Suprapubic skin (tissue), 4 donors: ENCODE measurements around the gene PIGH. TPM values are rescaled to one million over a fixed set of nuclear protein-coding genes. Genes with fewer than 3 reads are reported as not detected.

ENCODE experiments used
- DNase-seq, 2 donors: peaks; one replicate each; pipeline ENCODE4 v3.0.0-alpha.2; 2019; ENCODE audit warnings: low spot score in 2 of 2
- H3K27ac ChIP-seq: fragments of 200-600 bp; sonication (generic); one replicate; pipeline ENCODE4 v1.5.1; 2019
- H3K27me3 ChIP-seq: fragments of 200-600 bp; sonication (generic); one replicate; pipeline ENCODE4 v1.5.1; 2019
- H3K36me3 ChIP-seq: fragments of 200-600 bp; sonication (generic); one replicate; pipeline ENCODE4 v1.5.1; 2019
- H3K4me1 ChIP-seq: fragments of 200-600 bp; sonication (generic); one replicate; pipeline ENCODE4 v1.5.1; 2019
- H3K4me3 ChIP-seq: fragments of 200-600 bp; sonication (generic); one replicate; pipeline ENCODE4 v1.5.1; 2019; ENCODE audit warnings: mild to moderate bottlenecking
- H3K9me3 ChIP-seq: fragments of 200-600 bp; sonication (generic); one replicate; pipeline ENCODE4 v1.5.1; 2019
- EP300 ChIP-seq: sonication (generic); formaldehyde crosslinking; IDR thresholded peaks from one replicate; pipeline ENCODE4 v1.6.1; 2017; ENCODE audit warnings: antibody characterized with exemption
- POLR2A ChIP-seq, 2 donors: fragments of 450-650 bp; IDR thresholded peaks; one replicate each; pipeline ENCODE4 v1.6.1; 2017; ENCODE audit warnings: antibody characterized with exemption in 2 of 2, mild to moderate bottlenecking in 2 of 2, moderate library complexity in 2 of 2
- POLR2AphosphoS5 ChIP-seq, 3 donors: sonication (generic); formaldehyde crosslinking; IDR thresholded peaks; one replicate each; pipeline ENCODE4 v1.6.1; 2017; ENCODE audit warnings: antibody characterized with exemption in 3 of 3
- WGBS: methylation state at CpG from one replicate; pipeline ENCODE4 v1.1.5; 2018; 5-methylcytosine and 5-hydroxymethylcytosine counted together
- total RNA-seq, 4 donors: library from RNA; depleted of rRNA; stranded (reverse); fragments of >200 nt; gene quantifications; one replicate each; pipeline ENCODE4 v1.1.0, GENCODE V29; 2016
- TF ChIP-seq, protein P1 (sequence below), 2 donors: fragments of 200-600 bp in 1 of 2; fragments of 450-650 bp in 1 of 2; sonication (generic) in 1 of 2; IDR thresholded peaks; one replicate each; pipeline ENCODE4 v1.5.1; 2016 to 2019; ENCODE audit warnings: antibody characterized with exemption in 2 of 2, mild to moderate bottlenecking in 1 of 2, moderate library complexity in 1 of 2

The PIGH gene
- total RNA-seq, 4 donors from 2014 or later, result 29.6 to 50.5 (median 36.4) TPM

DNA sequence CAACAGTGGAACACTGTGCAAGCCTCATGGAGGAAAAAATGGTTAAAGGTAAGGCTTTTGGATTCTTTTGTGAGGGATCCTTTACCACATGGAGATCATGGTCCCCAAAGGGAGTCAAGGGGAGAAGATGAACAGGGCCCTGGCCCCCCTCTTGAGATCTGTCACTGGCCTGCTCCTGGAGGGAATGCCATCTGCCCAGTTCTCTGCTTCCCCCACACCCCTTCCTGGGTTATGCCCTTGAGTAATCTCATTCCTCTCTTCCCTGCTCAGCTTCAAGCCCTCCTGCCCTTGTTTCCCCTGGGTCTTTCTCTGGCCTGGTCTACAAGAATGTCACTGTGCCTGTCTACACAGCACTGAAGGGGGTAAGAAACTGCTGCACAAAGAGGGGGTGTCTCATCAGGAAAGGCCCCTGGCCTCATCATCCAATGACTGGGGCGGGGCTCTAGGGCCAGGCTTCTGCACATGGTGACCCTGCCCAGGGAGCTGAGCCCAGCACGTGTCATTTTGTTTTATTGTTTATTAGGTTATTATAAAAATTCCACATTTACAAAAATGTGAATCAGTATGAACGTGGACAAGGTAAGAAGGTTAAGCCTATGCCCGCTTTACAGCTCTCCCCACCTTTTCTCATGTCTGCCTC, 30.3 kb downstream of the PIGH start:
- Histone ChIP-seq H3K4me3 (no peak overlapping the region), H3K9me3 (no peaks in the 10 kb centered on the region), H3K27ac (no peak overlapping the region), H3K4me1 (no peaks in the 10 kb centered on the region), H3K27me3 (no peaks in the 10 kb centered on the region), H3K36me3 (peaks cover 5% of the 10 kb centered on the region)
- TF ChIP-seq, protein P1, sequence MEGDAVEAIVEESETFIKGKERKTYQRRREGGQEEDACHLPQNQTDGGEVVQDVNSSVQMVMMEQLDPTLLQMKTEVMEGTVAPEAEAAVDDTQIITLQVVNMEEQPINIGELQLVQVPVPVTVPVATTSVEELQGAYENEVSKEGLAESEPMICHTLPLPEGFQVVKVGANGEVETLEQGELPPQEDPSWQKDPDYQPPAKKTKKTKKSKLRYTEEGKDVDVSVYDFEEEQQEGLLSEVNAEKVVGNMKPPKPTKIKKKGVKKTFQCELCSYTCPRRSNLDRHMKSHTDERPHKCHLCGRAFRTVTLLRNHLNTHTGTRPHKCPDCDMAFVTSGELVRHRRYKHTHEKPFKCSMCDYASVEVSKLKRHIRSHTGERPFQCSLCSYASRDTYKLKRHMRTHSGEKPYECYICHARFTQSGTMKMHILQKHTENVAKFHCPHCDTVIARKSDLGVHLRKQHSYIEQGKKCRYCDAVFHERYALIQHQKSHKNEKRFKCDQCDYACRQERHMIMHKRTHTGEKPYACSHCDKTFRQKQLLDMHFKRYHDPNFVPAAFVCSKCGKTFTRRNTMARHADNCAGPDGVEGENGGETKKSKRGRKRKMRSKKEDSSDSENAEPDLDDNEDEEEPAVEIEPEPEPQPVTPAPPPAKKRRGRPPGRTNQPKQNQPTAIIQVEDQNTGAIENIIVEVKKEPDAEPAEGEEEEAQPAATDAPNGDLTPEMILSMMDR (IDR thresholded peaks at IDR 0.05), result no peak
- TF ChIP-seq POLR2A (IDR thresholded peaks at IDR 0.05) (no peak), POLR2AphosphoS5 (IDR thresholded peaks at IDR 0.05) (no peak), EP300 (no peak)
- WGBS, result 78% methylated on average over 4 of the region's 4 CpGs
- no peak for DNase-seq

DNA sequence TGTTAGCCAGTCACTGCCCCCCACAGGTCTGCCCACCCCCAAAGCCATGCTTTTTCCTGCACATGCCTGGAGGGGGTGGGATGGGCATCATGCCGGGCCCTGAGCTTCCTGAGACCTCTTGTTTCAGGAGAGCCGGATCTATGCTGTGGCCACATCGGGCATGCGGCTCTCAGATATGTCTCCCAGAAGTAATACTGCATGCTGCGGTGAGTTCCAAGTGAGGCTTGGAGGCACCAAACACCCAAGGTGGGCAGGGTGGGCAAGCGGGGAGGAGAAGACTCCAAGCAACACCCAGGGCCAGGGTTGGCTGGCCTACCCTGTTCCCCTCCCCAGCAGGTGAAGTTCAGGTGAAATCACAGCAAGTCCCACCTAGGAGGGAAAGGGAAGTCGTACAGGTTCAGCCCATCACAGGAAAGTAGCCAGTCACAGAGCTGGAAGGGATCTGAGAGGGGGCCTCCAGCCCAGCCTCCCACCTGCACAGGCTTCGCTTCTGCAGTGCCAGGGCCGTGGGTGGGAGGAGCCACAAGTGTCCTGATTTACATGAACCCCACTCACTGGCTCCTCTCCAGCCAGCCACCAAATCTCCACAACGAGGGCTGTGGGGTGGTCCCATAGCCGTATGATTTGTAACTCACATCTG, 30.9 kb downstream of the PIGH start:
- Histone ChIP-seq H3K4me1 (peaks cover 2% of the 10 kb centered on the region), H3K9me3 (no peaks in the 10 kb centered on the region), H3K36me3 (peaks cover 4% of the 10 kb centered on the region), H3K4me3 (no peak overlapping the region), H3K27me3 (no peaks in the 10 kb centered on the region), H3K27ac (no peak overlapping the region)
- peak; percentile 46 to 57 for DNase-seq
- 77% methylated on average over 9 of the region's 11 CpGs for WGBS
- TF ChIP-seq POLR2AphosphoS5 (IDR thresholded peaks at IDR 0.05) (no peak), EP300 (no peak), POLR2A (IDR thresholded peaks at IDR 0.05) (no peak)
- TF ChIP-seq, protein P1 (IDR thresholded peaks at IDR 0.05), result no peak

DNA sequence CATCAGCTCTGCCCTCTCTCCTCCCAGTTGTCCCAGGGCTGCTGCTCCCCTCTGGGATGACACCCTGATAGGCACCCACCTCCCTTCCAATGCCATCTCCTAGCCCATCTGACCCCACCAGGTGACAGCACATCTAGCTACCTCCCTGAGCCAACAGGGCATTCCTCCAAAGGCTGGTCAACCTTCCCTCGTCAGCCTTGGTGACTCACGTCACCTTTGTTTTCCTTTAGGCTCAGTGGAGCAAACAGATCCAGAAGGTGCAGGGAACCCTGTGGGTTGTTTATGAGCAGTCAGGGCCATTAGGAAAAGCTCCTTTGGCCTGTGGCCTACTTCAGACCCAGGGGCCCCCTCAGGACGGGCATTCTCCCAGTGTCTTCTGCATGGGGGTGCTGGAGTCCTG, 32.4 kb downstream of the PIGH start:
- TF ChIP-seq, protein P1 (IDR thresholded peaks at IDR 0.05), result no peak
- TF ChIP-seq POLR2AphosphoS5 (IDR thresholded peaks at IDR 0.05), result no peak
- no peak for TF ChIP-seq EP300
- no peak for TF ChIP-seq POLR2A (IDR thresholded peaks at IDR 0.05)
- Histone ChIP-seq H3K27ac (no peak overlapping the region), H3K4me3 (no peak overlapping the region), H3K27me3 (no peaks in the 10 kb centered on the region), H3K4me1 (peaks cover 2% of the 10 kb centered on the region), H3K9me3 (no peaks in the 10 kb centered on the region), H3K36me3 (no peaks in the 10 kb centered on the region)
- WGBS, result 78% methylated on average over 3 of the region's 3 CpGs
- DNase-seq, result peak; percentile 37 to 55

DNA sequence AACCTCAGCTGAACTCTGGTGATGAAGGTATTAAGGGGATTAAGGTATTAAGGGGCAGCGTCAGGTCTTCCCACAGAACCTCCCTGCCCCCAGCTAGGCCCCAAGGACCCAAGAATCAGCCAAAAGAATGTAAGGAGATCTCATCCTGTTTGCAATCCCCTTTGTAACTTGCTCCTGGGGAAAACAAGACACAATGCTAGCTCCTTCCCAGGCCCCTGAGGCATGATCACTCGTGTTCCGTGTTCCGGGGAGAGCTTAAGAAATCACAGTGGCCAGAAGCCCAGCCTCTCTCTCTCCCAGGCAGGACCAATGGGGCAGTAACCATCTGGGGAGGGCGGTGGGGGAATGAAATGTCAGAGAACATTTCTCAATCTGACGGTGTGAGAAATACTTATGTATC, 33.2 kb downstream of the PIGH start:
- Histone ChIP-seq H3K27ac (no peak overlapping the region), H3K4me3 (no peak overlapping the region), H3K27me3 (no peaks in the 10 kb centered on the region), H3K4me1 (peaks cover 2% of the 10 kb centered on the region), H3K9me3 (no peaks in the 10 kb centered on the region), H3K36me3 (no peaks in the 10 kb centered on the region)
- peak; percentile 60 to 78 for DNase-seq
- WGBS, result 60% methylated on average over 6 of the region's 6 CpGs
- no peak for TF ChIP-seq EP300
- TF ChIP-seq, protein P1 (IDR thresholded peaks at IDR 0.05), result no peak
- no peak for TF ChIP-seq POLR2A (IDR thresholded peaks at IDR 0.05)
- TF ChIP-seq POLR2AphosphoS5 (IDR thresholded peaks at IDR 0.05), result no peak

DNA sequence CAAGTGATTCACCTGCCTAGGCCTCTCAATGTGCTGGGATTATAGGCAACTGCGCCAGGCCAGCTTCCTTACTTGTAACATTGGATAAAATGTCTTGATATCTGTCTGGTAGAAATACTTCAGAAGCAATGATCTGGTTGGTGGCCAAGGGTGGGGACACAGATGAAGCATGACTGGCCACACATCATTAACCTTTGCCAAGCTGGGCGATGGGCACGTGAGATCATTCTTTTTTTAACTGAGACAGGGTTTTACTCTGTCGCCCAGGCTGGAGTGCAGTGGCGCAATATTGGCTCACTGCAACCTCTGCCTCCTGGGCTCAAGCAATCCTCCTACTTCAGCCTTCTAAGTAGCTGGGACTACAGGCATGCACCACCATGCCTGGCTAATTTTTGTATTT, 35.8 kb downstream of the PIGH start:
- TF ChIP-seq, protein P1 (IDR thresholded peaks at IDR 0.05), result no peak
- TF ChIP-seq POLR2A (IDR thresholded peaks at IDR 0.05), result no peak
- no peak for TF ChIP-seq POLR2AphosphoS5 (IDR thresholded peaks at IDR 0.05)
- no peak for TF ChIP-seq EP300
- H3K27ac ChIP-seq, result no peak overlapping the region

More for the DNA sequence above, 35.8 kb downstream of the PIGH start:
- Histone ChIP-seq H3K4me1 (peaks cover 2% of the 10 kb centered on the region), H3K36me3 (no peaks in the 10 kb centered on the region), H3K4me3 (no peak overlapping the region), H3K9me3 (no peaks in the 10 kb centered on the region), H3K27me3 (no peaks in the 10 kb centered on the region)
- peak in 1 of 2 donors; percentile 42 for DNase-seq
- 54% methylated on average over 5 of the region's 5 CpGs for WGBS
